Activated T-helper 9 cell treated with anti-CD3 and anti-CD28 coated beads, Interleukin-2, amount 50 U/mL, for 16 hours (primary cell): Measurements from ENCODE around the gene PCNX2.

Experiments
- DNase-seq: peaks from one replicate; pipeline ENCODE4 v3.0.0-alpha.2; 2020; ENCODE audit warnings: low read depth

PCNX2 gene

DNA sequence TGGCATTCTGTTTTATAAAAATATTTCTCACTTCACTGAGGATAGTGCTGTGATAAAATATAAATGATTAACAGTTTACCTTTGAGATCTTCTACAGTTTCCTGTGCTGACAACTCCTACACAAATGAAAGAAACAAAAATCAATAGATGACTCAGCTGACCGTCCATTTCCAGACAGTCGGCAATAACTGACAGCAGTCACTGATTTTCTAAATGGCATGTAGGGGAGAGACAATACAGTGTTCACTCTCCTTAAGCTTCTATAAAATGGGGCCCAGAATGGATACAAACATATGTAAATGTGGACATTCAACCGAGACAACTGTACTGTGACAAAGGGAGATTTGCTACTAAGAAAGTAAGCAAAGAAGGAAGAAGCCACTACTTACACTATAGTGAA lies 34.3 kb downstream of the PCNX2 start:
- DNase-seq, result no peak

DNA sequence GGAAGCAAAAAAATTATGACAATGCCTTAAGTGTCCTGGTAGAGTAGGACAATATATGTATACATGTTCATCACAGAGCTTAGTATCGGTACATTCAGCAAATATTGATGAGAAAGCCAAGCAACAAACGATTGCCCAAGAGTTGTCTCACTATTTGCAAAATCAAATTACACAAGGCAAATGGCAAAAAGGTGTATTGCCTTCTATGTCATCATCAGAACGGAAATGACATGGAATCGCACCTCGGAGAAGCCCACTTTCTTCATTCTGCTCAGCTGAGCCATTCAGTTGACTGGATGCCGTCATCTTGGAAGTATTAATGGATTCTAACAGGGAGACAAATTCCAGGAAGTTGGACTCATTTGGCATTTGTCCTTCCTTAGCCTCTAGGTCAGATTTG lies 37.7 kb downstream of the PCNX2 start:
- no peak for DNase-seq

GRCh38 chr1:233256789-233257188 lies 38.7 kb downstream of the PCNX2 start:
- no peak for DNase-seq

- DNase-seq, result no peak
Measured at GRCh38 chr1:233256191-233256590, 39.3 kb downstream of the PCNX2 start.

DNA sequence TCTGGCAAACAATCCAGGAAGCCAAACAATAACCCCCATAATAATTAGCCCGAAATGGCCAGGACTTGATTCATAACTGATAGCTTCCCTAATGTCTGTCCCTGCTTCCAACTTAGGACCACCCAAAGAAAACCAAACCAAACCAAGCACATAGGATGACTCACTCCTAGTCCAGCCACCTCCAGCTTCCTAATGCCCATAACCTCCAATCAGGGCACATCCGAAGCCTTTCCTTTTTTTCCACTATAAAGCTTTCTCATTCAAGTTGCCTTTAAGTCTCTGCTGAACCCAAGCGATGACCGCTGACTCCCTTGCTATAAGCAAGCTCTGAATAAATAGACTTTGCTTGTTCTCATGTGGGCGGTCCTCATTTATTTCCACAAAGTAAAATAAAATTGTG lies 40.4 kb downstream of the PCNX2 start:
- no peak for DNase-seq

GRCh38 chr1:233253832-233254331 lies 41.6 kb downstream of the PCNX2 start:
- no peak for DNase-seq

DNA sequence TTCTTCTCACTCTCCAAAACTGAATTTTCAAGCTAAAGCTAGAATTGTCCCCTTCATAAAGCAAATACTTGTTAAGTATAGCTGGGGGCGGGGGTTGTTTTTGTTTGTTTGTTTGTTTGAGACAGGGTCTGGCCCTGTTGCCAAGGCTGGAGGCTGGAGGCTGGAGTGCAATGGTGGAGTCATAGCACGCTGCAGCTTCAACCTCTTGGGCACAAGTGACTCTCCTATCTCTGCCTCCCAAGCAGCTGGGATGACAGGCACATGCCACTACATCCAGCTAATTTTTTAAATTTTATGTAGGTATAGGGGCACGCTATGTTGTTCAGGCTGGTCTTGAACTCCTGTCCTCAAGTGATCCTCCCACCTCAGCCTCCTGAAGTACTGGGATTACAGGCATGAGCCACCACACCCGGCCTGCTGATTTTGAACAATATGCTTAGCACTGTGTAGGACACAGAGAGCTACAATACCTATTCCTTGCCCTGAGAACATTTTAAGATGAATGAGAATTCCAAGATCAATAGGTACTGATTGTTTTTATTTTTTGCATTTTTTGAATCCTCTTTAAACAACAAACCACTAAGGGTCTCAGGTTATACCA lies 42.2 kb downstream of the PCNX2 start:
- no peak for DNase-seq

- no peak for DNase-seq
Measured at GRCh38 chr1:233252441-233252840, 43.1 kb downstream of the PCNX2 start.

GRCh38 chr1:233251201-233251720 lies 44.3 kb downstream of the PCNX2 start:
- no peak for DNase-seq

GRCh38 chr1:233248014-233248413 lies 47.5 kb downstream of the PCNX2 start:
- no peak for DNase-seq

DNA sequence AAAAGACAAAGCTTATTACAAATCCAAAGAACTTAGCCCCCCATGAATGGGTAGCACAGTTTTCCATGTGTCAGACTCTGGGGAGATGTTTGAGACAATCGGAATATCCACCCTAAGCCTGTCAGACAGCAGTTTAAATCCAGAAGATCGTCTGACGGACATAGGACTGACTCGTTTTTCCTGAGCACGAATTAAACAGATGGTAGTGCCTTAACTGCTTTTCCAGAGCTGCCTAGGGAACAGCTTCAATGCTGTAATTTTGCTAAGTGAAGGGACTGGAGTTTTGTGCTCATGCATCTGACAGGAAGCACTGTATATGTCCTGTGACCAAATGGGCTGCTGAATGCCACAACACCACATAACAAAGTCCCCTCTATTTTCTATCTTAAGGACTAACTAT lies 48.6 kb downstream of the PCNX2 start:
- DNase-seq, result no peak

- DNase-seq, result no peak
Measured at GRCh38 chr1:233245191-233245765, 50.2 kb downstream of the PCNX2 start.

DNA sequence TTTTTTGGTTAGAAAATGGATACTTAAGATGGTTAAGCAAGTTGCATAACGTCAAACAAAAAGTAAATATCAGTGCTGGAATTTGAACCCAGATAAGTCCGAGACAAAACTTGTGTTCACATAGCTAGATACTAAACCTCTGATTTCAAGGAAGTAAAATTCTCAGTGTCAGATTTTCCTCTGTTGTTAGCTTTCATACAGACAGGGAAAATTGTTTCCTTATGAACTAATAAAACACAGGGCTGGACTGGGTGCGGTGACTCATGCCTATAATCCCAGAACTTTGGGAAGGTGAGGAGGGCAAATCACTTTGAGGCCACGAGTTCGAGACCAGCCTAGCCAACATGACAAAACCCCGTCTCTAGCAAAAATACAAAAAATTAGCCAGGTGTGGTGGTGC lies 51.3 kb downstream of the PCNX2 start:
- no peak for DNase-seq

DNA sequence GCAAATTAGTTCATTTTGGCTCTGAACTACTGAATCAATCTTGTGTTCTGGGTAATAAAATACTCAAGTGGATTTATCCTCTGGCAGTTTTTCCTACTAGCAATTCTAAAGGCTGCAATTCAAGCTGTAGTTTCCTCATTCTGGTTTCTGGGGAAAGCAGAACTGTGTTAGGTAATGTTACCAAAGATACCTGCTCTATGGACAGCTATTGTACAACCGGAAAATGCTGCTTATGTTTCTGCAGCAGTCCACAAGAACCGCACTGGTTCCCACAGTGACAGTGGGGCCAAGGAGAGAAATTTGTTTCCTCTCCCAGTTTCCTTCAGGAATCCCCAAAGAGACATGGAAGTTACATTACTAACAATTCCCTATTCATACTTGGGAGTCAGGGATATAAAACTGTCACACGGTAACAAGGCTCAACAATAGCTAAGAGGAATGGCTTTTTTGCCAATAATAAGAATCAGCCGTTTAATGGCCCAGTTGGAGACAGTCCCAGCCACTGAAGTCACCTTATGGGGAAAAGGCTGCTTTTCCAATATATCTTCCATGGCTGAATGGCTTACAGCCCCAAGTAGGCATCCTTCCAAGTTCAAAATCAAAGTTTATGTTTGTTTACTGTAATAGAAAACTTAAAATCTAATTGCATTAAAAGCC lies 52.6 kb downstream of the PCNX2 start:
- no peak for DNase-seq

DNA sequence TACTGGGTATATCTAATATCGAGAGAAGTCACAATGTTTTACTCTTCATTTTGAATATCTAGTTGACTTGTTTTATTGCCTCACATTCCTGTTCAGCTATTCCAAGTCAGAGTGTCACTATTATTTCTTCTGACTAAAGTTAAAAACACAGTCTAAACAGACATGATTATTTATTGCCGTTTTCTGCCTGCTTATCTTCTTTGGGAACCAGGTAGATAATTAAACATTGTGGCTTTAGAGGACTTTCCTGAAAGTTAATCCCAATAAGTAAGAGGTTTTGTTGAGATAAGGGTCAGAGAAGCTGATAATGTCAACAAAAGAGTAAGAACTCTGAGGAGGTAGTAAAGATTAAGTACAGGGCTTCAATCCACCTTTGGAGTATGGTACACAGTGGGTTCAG lies 53.8 kb downstream of the PCNX2 start:
- no peak for DNase-seq

DNA sequence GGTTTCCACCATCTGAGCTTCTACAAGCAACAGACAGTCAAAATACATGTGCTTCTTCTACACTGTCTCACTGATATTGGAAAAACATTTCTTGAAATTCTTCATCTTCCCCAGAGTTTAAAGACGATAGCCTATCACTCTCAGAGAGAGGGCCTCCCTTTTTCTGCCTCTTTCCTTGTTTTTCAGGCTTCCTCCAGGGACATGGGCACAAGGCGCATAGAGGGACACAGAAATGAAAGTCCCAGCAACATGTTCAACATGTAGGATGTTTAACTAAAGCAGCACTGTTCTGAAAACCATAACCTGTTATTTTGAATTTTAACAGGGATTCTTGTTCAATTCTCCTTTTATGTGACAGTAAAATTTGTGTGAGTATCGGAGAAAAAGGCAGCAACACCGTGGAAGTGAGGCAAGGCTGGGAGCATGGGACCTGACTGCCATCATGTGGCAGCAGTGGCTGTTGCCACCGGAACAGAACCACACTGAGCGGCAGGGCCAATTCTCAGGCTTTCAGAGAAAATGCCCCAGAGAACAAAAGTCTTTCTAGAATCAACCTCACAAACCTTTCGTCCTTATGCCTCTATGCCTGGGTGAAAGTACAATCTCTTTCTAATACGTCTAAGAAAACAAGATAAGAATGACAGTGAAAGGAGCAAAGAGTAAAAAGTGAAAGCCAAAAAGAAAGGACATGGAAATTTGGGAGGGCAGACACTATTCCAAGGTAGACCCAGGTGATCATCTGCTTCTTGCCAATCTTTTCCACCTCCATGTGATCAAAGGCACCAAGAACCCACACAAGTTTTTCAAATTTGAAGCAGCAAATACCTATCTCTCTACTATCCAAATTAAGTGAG lies 54.5 kb downstream of the PCNX2 start:
- no peak for DNase-seq

GRCh38 chr1:233240371-233240770 lies 55.2 kb downstream of the PCNX2 start:
- DNase-seq, result no peak

DNA sequence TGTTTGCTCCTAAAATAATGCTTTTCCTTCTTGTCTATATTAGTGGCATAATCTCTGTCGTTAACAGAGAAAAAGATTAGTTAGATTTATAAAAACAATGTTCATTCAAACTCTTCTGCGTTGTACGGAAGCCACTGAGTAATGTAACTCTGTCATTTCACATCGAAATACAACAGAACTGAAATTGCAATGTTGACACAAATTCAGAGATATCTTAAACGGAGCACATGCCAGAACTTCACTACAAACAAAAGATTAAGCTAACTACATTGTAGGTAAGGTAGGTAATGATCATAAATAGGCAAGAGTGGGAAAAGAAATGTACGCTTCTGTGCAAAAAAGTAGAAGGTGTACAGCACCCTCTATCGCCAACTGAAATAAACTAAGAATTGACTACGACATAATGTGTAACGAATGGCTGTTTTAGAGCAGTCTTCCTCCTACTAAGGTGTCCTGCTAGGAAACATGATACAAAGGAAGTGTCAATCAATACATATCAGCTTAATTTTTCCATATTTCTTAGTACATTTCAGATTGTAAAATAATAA lies 56.6 kb downstream of the PCNX2 start:
- DNase-seq, result no peak

- DNase-seq, result no peak
Measured at GRCh38 chr1:233237647-233238046, 57.9 kb downstream of the PCNX2 start.

- no peak for DNase-seq
Measured at GRCh38 chr1:233233508-233234040, 62.0 kb downstream of the PCNX2 start.

DNA sequence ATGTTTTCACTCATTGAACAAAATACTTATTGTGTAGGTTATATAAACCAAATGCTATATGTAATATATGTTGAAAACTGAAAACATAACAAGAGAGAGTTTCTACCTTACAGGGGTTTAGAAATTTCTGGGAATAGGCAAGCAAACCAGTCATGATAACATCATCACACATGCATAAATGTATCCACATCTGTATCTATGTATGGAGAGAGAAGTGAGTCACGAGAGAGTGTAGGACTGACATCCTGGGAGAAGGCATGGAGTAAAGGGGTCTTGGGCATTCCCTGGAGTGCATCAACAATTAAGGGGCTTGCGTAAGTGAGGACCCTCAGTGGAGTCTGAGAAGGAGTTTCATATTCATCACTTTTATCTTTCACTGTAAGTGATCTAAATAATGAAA lies 65.5 kb downstream of the PCNX2 start:
- no peak for DNase-seq

GRCh38 chr1:233229288-233229687 lies 66.2 kb downstream of the PCNX2 start:
- no peak for DNase-seq
